HUDEP-2 (cell line): ENCODE data around the gene SUDS3.

Experiments used
- DNase-seq, 76 experiments: peaks; one replicate each; lab custom pipeline; 2025; ENCODE audit not compliant: unreplicated experiment in 76 of 76; lab: John Stamatoyannopoulos, UW

The SUDS3 gene

DNA sequence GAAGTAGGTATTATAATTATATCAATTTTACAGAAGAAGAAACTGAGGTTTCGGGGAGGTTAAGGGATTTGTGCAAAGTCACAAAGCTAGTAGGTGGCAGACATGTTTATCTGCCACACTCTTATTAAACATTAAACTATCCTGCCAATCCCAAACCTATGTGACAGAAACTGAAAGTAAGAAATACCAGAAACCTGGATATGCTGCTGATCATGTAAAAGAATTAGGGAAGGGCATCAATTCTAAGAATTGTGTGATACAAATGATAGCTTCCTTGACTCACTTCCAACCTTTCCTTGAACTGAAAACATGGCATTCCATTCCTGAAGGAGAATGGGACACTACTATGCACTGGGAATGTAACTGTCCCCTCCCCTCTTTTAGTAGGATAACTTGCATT, 20.5 kb upstream of the SUDS3 start:
- DNase-seq, result no peak

DNA sequence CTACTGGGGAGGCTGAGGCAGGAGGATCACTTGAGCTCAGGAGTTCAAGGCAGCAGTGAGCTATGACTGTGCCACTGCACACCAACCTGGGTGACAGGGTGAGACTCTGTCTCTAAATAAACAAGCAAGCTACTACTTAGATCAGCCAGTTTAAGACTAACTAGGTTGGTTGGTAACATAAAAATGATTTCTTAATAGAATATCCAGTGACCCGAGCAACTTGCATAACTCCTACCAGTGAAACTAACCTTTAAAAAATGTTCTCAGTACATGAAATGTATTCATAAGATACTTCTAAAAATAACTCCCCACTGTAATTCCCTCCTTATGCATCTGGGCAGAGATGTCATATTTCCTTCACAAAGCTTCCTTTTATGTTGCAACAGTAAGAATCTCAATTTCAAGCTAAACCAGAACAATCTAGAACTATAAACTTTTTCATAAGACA, 19.5 kb upstream of the SUDS3 start:
- DNase-seq, result peak in 3 of 76 experiments; percentile 3 to 28 (median 15)

GRCh38 chr12:118357257-118358007, 18.9 kb upstream of the SUDS3 start:
- peak in 67 of 76 experiments; percentile 7 to 89 (median 67) for DNase-seq

DNA sequence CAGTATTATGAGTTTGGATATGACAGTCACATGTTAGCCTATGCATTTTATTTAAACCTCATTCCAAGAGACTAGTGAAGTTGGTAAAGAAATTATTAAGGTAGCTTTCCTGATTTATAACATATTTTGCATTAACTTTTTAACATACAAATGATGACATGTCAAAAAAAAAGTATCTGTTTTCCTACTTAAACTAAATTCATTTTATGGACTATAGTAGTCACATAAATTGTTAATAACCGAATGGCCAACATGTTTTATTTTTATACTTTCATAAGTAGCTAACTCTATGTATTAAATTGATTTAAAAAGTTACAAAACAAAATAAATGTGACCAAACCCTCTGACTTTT, 18.4 kb upstream of the SUDS3 start:
- DNase-seq, result no peak

- DNase-seq, result peak in 9 of 76 experiments; percentile 6 to 26 (median 11)
These were observed 17.5 kb upstream of the SUDS3 start for GRCh38 chr12:118358612-118359540.

GRCh38 chr12:118359541-118359915, 16.8 kb upstream of the SUDS3 start:
- DNase-seq, result peak in 42 of 76 experiments; percentile 8 to 74 (median 26)

DNA sequence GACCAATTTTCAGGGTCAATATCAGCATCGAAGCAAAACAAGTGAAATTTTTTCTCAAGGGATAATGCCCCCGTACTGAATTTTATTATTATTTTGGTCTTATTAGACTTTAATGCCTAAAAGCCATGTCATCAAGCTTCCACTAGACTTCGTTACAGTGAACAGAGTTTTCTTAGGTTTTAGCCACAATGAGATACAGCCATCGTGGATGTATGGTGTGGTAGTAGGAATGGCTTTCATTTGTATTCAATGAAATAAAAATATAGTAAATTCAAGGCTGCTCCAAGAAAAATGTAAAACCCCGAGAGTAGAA, 15.3 kb upstream of the SUDS3 start:
- no peak for DNase-seq

DNA sequence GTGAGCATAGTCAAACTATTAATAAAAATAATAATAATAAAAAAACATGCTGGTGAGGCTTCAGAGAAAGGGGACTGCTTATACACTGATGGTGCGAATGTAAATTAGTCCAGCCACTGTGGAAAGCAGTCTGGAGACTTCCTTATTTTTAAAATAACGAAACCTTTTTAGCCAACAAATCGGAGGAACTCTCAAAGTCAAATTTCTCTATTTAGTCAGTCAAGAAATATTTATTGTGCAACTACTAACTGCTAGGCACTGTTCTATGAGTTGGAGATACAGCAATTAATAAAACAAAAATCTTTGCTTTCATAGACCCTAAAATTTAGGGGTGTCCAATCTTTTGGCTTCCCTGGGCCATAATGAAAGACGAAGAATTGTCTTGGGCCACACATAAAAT, 14.5 kb upstream of the SUDS3 start:
- no peak for DNase-seq

DNA sequence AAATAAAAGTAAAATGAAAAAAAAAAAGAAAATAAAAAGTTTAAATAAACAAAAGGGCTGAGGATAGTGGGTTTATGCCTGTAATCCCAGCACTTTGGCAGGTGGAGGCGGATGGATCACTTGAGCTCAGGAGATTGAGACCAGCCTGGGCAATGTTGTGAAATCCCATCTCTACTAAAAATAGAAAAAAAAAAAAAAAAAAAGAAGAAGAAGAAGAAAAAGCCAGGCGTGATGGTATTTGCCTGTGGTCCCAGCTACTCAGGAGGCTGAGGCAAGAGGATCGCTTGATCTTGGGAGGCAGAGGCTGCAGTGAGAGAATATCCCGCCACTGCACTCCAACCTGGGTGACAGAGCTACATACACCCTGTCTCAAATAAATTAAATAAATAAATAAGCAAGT, 7.5 kb upstream of the SUDS3 start:
- DNase-seq, result no peak

DNA sequence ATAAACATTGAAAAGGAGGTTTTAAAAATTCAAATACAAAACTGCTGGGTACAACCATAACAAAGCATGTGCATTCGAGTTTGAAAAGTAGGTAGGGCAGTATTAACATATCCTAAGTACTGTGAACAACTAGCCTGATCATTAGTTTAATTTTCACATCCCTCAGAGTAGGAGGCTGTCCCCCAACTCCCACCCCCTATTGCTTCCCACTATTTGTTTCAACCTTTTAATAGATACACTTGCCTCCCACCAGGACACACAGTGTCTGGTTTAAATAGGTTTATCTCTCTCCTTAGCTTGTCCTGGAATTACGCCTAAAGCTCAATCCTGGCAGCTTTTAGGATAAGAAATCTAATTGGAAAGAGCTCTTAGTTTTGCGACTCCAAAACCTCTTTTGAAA, 5.8 kb upstream of the SUDS3 start:
- no peak for DNase-seq

- peak in 12 of 76 experiments; percentile 4 to 45 (median 9) for DNase-seq
These were observed 4.8 kb upstream of the SUDS3 start for GRCh38 chr12:118371321-118372282.

- DNase-seq, result peak in 75 of 76 experiments; percentile 74 to 99 (median 96)
These were observed 3.5 kb upstream of the SUDS3 start, which contains the start of gene TAOK3 for GRCh38 chr12:118372541-118373495. Gene TAOK3, minus strand, starts transcription at chr12:118372907. Its CDS starts 117,340 bp downstream, at chr12:118255567.

DNA sequence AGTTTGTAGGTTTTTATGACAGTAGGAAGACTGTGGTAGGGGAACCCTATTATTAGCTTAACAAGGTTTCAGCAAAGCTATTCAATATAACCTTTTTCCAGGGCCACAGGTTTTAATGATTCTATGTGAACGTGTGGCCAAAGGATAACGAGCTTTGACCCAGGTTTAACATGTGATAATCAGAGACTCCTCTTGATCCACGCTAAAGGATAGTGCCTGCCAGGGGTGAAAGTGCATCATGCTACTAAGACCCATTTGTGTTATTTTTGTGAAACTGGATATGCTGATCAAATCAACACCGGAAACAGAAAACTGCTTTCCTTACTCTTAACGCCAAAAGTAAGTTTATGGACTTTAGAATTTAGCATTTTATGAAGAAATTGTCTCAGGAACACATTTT, 2.7 kb upstream of the SUDS3 start:
- peak in 2 of 76 experiments; percentile 8 for DNase-seq

DNA sequence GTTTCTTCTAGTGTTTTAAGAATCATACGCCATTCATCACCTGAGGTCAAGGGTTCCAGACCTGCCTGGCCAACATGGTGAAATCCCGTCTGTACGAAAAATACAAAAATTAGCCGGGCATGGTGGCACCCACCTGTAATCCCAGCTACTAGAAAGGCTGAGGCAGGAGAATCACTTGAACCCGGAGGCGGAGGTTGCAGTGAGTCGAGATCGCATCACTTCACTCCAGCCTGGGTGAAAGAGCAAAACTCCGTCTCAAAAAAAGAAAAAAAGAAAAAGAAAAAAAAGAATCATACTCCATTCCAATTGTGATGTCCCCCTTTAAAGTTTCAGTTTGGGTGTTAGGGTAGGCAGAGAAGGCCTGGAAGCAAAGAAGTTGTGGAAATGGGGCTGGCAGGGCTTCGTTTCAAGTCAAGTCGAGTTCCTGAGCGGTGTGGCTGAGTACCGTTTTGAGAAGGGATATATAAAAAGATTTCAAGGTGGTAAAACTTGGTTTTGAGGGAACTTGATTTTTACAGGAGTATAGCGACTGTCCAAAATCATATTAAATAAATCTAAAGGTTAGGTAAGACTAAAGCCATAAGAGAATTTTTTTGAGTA, 2.1 kb upstream of the SUDS3 start:
- DNase-seq, result no peak

- no peak for DNase-seq
These were observed 1.4 kb upstream of the SUDS3 start for GRCh38 chr12:118374909-118375308.

DNA sequence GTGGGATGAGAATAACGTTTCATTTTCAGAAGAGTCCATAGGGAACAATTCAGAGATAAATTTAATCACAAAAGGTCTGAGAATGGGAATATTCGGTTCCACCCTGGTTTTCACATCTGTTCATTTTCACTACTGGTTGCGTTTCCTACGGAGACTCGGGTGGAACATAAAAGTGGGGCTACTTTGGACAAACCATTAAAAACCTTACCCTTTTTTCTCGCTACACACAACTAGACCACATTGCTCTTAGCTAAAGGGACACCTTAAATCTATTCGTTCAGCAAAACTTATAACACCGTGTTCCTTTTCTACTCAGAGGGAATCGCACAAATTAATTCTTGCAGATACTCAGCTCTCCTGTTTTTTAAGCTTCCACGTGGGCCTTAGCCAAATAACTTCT, 1.0 kb upstream of the SUDS3 start:
- DNase-seq, result no peak

DNA sequence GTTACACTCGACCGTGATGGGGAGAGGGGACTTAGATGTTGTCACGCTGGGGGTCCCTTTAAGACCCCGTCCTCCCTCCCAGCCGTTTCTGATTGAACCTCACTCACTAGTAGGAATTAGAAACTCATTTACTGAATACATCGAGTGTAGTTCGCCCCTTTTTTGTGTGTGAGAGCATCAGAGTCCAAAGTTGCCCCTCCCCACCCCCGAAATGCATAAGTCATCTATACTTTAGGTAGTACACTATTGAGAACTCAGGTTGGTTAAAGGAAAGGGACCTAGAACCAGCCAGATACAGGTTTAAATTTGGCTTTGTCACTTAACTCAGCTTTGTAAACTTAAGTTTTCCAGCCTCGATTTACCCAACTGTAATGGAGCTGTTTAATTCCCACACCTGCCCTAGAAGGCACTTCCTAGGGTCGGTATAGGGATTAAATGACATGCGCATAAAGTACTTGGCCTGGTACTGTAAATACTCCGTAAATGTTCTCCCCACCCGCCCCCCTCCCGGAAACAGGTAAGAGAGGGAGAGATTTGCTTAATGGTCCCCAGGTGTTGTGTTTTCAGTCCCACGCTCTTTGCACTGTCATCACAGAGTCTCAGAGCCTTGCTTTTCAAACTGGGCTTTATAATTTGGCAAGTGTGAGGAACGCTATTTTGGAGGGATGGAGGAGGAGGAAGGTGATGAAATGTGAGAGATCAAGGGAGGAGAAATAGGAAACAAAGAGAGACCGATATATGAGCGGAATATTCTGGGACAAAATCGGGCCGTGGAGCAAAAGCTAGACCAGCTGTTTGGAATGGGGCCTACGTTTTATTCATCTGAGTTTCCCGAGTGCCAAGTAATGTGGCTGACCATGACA, 897 bp downstream of the SUDS3 start:
- peak in 2 of 76 experiments; percentile 8 to 11 for DNase-seq

DNA sequence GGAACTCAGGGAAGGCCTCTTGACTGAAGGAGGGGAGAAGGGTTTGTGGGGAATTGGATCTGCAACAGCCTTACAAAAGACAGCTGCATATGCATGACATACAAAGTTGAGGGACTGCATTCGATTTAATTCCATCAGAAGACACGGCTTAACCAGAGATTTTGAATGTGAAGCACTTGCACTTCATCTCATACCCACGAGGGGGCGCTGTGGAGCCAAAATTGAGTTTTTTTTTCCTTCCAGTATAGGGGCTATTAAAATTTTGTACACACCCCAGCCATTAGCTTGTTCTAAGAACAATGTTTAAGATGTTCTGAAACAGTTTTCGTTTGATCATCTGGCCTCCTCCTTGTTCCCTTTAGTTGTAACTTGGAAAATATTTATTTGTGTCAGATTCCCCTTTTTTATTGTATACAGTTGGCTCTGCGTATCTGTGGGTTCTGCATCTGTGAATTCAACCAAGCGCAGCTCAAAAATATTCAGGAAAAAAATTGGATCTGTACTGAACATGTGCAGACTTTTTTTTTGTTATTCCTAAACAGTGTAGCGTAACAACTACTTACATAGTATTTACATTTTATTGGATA, 1.6 kb downstream of the SUDS3 start:
- peak in 62 of 76 experiments; percentile 4 to 73 (median 42) for DNase-seq
